RPMI8226 (cell line): ENCODE data around the gene LHPP.

Source experiments
- DNase-seq: peaks from one replicate; pipeline ENCODE4 v3.0.0-alpha.2; 2015

Gene LHPP

DNA sequence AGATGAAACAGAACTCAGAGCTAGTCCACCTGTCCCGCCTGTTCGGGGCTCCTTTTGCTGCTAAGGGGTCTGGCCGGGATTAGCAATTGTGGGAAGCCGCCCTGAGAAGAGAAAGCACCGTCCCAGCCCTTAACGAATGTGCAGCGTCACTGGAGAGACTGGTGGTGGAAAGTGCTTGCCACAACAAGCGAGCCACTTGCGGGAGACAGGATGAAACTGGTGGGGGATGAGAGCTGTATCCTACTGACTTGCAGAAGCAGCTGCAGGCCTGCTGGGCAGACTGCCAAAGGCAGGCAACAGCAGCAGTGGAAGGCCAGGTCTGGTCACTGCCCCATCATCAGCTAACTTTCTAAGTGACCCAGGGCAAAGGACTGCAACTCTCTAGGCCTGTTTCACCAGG lies 187.1 kb downstream of the LHPP start:
- DNase-seq = peak; percentile 92

DNA sequence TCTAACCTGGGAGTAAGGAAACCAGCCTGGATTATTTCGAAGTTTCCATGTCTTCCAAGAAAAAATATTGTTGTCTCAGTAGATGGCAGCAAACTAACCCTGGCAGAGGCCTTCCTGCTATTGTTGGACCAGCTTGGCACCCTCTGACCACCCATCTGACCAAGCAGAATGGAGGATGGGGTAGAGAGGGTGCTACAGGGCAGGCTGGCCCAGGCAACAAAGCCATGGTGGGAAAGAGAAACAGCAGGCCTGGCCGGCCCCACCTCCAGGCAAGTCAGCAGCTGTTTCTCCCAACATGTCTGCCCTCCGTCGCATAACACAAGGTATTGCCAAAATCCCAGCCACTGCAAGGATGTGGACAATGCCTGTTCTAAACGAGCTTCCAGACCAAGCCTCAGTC lies 187.6 kb downstream of the LHPP start:
- DNase-seq = no peak

DNA sequence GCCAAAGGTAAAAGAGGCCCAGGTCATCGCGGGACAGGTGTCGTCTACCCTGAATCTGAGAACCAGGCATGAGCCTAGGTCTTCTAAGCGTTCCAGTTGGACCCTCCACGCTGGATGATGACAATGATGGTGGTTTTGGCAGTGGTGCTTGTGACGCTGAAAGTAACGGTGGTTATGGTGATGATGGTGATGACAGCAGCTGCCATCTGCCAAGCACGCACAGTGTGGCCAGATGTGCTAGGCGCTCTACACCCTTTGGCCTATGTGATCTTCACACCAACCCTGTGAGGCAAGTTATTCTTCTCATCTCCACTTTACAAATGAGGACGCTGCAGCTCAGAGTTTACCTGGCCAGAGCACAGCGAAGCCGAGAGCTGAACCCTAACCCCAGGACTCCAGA lies 188.6 kb downstream of the LHPP start:
- DNase-seq = no peak

DNA sequence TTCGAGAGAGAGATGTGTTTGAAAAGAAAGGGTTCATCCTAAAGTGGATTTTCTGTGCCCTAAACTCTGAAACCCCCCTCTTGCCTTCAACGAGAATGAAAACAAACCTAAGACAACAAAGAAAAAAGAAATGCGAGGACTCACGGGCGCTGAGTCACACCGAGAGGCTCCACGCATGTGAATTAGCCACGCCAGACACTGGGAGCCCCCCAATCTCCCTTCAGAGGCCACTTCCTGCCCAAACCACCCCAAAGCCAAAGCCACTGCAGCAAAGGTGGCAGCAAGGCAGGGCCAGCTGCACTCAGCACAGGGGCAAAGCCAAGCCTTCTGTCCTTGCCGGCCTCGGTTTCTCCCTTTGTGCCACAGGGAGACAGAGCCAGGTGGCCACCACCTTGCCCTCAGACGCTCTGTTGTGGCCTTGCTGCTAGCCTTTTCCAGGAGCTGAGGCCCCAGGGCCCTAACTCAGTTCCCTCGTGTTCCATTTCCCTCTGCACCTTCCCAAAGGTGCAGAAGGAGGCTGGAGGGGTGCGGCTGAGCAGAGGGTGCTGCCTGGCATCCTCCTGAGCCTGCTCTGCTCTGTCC lies 189.3 kb downstream of the LHPP start:
- DNase-seq = no peak

DNA sequence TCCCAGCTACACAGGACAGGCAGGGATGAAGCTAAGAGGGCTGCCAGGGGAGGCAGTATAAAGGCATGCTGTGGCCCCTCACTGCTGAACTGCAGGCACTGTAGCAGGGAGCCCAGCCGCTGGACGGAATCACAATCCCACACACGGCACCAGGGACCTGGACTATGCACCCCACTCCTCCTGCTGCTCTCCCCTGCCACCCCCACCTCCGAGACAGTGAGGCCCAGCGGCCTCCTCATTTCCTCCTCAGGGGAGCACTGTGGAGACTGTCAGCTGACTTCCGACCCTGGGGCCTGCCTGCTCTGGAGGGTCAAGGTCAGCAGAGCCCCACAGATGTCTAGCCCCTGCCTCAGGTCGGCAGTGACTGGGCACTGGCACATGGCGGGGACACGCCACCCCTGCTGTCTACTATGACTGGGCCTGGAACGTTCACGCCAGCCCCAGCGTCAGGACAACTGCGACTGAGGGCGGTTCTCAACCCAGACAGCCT lies 189.8 kb downstream of the LHPP start:
- DNase-seq = no peak

DNA sequence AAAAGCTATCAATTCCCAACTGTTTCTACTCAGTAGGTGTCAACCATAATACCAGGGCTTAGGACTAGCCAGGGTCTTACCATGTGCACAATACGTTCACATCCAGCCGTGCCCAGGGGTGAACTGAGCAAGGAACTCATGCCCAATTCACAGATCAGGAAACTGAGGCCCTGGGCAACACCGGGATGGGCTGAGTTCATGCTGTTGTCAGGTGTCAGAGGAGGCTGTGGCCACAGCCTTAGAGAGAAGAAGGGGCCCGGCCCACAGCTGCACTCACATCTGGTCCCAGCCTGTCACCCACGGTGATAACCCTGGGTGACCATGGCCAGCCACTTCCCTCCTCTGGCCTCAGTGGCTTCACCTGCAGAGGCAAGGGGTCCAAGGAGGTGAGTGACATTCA lies 190.6 kb downstream of the LHPP start:
- no peak for DNase-seq

DNA sequence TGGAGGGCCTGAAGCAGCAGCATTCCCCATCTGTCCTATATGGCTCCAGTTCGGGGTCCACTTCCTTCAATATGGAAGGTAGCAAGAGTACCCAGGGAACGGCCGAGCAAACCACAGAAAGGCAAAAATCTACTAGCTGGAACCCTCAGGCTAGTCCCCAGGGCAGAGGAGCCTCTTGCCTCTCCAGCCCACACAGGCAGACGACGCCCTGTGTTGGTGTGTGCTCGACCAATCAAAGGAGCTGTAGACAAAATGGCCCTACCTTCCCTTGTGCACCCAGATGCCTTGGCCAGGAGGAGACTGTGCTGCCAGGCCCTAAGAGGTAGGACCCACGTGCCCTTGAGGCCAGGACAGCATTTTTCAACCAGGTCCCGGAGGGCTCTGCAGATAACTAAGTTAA lies 191.1 kb downstream of the LHPP start:
- DNase-seq = no peak

DNA sequence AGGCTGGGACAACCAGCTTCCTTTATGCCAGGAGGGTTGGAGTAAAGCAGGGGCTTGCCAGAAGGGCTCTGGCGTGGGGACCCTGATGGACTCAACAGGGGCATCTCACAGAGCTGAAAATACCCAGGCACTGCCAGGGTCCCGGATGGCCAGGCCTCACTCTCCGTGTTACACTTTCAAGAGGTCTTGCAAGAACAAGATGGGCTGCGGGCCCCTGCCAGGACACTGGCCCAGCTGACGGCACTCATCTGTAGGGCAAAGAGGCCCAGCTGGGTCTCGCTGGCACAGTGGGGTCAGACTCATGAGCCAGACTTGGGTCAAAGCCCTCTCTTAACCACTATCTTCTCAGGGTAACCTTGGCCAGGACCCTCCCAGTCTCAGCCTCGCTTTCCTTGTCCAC lies 191.7 kb downstream of the LHPP start:
- no peak for DNase-seq

DNA sequence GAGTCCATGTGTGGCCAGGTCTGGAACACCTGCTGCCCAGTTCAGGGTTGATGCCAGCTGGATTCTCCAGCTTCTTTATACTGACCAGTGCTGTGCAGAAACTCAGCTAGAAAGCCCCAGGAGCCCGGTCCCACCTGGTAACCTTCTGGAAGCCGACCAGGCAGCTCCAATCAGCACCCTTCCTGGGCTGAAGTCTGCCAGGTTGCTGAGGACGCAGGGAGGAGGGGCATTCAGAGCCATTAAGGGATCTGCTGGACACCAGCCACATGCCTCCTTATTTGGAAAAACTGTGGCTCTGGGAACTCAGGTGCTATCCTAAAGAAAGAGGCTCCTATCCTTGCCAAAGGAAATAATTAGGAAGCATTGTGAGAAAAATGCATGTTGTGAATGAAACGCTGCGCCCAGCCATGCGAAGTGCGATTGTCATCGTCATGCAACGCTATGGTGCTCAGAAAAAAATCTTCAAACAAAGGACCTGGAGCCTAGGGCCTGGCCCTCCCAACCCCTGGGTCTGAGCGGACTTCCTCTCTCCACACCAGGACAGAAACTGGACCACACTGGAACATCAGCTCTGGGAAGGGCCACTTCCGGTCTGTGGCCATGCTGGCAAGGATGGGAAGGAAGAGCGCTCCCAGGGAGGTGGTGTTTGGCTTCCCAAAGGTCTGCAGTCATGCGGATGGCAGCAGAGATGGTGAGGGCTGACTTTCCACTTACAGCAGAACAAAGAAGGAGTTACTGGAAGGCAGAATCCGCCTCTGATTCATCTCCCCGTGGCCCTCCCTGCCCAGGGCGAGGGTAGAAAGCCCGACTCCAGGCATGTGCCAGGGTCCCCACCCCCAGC lies 192.4 kb downstream of the LHPP start:
- no peak for DNase-seq

DNA sequence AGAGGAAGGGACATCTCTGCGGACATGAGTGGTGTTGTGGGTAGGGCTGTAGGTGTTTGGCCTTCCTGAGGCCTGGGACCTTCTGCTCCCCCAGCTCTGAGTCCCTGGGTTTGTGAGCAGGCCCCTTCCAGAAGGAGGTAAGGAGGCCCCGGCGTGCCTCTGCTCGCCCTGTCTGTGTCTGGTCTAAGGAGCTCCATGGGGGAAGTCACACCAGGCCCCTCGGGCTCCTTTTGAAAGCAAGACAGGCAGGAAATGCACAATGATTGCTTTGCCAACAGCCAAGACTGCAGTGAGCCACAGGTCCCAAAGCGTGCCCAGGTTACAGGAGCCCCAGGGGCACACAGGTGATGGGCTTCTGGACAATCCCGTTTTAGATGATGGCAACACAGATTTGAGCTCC lies 193.1 kb downstream of the LHPP start:
- no peak for DNase-seq

DNA sequence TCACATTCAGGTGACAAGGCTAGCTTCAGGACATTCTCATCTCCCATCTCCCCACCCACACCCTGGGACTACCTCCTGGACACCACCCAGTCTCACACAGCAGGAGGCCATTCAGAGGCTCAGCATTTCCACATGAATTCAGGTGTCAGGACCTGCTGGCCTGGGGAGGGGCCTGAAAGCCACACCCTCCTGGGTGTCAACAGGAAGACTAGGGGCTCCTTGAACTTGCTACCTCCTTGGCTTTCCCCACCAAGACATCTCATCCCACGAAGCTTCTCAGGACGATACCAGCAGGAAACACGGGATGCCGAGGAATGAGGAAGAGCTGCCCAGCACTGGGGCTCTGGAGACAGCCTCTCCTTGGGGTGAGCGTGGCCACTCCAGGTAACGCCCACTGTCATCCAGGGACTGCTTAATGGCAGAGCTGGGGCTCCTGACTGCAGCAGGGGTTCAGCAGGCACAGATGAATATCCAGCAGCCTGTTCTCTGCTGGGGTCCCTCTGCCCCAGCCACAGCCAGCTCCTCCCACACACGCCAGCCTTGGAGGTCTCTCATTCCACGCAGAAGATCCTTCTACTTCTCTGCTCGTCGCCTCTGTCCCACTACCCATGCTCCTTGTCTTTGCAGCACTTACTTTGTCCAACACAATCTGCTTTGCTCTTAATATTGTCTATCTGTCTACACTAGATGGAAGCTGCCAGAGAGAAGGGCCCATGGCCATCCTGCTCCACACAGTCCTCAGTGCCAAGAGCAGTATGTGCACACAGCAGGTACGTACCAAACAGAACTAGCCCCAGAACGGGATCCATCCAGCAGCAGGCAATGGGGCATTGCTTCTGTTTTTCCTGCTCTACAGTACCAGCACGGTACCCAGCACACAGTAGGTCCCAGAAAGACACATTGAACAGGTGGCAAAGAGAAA lies 193.8 kb downstream of the LHPP start:
- no peak for DNase-seq

DNA sequence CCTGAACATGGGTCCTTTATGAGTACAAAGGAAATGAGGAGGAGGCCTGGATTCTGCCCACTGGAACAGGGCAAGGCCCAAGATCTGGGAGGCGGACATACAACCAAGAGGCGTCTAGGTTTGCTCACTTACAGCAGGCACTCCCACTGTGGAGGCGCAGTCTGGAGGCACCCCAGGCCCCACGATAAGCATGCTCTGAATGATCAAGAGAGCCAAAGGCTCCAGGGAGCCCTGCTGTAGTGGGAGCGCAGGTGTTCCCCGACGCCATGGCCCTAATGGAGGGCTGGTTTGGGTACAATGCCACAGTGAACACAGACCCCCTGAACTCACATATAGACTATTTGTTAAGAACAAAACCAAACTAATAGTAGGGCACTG lies 194.5 kb downstream of the LHPP start:
- no peak for DNase-seq

DNA sequence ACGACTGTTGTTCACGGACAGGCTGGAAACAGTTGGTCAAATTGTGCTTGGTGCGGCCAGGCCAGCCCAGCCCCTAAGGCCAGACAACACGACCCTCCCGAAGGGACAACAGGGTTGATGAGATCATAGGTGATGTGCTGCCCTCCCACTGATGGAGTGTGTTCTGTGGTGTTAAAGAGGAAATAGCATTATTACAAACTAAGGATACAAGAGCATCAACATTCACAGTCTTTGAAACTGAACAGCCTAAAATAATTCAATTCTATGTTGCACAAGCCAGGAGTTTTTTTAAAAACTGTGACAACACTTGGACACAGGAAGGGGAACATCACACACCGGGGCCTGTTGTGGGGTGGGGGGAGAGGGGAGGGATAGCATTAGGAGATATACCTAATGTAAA lies 194.9 kb downstream of the LHPP start:
- DNase-seq = no peak

DNA sequence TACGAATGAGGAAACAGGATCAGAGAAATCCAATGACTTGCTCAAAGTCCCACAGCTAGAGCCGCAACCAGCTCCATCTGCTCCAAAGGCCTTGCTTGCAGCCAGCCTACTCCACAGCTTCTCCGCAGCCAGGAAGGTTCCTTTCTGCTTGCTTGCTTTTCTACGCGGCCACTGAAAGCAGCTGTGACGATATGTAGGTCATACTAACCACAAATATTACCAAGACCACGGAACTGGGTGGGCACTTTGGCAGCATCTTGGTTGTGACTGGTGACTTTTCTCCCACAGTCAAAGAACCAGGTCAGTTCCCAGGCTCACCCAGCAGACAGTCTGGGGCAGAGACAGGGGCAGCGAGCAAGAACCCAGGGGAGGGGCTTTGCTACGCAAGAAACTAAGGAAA lies 196.2 kb downstream of the LHPP start:
- DNase-seq = no peak

DNA sequence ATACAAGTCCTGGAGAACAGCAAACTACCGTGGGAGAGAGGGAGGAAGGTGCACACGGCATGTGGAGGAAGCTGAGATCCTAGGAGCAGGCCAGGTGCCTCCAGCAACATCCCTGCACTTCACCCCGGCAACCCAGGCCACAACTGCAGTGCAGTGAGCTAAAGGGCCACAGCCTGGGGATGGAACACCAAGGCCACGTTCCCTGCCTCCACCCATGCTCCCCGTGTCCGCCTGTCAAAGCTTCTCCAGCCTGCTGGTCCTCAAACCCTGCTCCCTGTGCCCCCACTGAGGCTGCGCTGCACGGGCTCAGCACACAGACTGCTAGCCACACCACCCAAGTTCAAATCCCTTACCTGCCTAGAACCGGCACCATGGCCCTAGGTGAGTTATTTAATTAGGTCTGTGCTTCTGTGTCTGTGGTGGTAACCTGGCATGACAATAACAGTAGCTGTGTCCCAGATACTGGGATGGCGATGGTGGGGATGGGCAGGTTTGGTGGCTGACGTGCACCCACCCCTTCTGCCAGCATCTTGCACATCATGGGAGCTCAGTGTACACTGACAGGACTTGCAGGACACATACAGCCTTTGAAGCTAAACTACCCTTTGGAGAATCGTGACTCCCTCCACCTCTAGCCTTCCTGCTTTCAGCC lies 197.1 kb downstream of the LHPP start:
- no peak for DNase-seq

DNA sequence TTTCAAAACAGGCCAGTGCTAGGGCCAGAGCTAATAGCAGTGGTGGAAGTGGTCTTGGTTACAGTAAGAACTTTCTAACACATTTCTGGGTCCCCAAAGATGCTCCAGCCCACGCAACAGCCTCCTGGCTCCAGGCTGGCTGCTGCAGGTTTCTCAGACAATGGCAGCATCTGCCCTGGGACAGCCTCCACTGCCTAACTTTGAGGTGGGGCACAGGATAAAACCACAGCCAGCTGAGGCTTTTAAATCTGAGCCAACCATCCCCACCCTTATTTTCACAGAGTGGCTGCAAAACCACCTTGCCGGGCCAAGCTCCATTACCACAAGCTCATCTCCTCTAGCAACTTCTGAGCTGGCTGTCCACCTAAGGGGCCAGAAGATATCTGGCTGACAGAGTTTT lies 197.8 kb downstream of the LHPP start:
- no peak for DNase-seq

DNA sequence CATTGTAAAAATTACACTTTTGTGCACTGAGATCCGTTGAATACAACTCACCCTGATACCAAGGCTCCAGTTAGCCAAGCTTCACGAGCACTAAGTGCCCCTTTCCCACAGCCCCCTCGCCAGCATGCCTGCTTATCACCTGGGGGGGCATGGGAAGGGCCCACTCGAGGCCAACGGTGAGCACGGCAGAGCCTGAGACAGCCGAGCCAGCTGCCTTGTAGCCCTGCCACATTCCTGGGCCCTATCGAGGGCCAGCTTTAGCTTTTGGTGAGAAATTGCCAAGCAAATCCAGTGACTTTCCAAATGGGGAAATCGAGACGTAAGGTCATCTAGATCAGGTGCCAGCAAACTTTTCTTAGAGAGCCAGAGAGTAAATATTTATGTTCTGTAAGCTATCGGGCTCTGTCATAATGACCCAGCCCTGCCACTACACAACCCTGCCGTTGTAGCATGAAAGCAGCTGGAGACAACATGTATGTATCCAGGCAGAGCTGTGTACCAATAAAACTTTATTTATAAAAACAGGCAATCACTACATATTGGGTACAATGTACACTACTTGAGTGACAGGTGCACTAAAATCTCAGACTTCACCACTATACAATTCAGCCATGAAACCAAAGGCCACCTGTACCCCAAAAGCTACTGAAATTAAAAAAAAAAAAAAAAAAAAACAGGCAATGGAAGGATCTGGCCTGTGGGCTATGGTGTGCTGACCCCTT lies 198.9 kb downstream of the LHPP start:
- DNase-seq = no peak

DNA sequence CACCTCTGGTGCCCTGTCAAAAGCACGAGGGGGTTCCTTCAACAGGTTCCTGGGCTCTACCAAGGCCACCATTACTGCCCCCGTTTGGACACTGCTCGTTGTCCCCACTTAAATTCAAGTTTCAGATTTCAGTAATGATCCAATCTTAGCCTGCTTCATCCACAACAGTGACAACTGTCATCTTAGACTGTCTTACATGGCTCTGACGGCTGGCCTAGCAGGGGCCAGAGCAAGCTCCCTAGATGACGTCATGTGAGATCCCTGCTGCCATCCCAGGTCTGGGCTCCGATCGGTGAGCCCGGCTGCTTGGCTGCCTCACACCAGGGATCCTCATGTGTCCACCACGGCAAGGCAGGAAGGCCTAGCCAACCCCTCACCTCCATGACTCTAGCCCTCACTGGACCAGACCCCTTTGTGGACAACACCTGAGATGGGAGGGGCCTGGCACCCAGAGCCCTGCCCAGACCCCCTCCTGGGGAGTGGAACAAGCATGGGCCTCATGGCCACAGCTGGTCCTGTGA lies 200.1 kb downstream of the LHPP start:
- DNase-seq = no peak

DNA sequence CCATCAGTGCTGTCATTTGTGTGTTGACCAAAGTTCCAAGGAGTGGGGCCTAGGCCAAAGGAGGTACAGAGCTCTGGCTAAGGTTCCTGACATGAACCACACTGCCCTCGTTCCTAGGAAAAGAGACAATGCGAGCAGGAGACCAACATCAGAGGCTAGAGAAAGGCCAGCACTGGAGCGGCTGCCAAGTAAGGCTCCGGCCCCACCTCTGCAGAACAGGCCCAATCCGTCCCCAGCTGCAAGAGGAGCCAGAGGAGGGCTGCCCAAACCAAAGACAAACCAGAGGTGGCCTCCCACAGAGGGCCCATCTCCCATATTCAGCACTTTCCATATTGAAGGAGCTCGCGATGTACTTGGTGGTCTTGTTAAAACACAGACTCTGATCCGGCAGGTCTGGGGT lies 201.6 kb downstream of the LHPP start:
- DNase-seq = no peak
